Heart left ventricle (tissue), 16 donors: ENCODE measurements around the gene BIN1. TPM values are rescaled to one million over a fixed set of nuclear protein-coding genes. Genes with fewer than 3 reads are reported as not detected.

ENCODE experiments used
- ATAC-seq, 4 donors: fragments of 200-7000 bp; cut with Tn5 transposase; one replicate each; pipeline ENCODE4 v1.9.1; 2020 to 2022; ENCODE audit warnings: moderate library complexity in 4 of 4, mild to moderate bottlenecking in 3 of 4, moderate number of reproducible peaks in 1 of 4
- DNase-seq, 5 donors: peaks; one replicate each; pipeline ENCODE4 v3.0.0-alpha.2; 2020
- H3K27ac ChIP-seq, 12 donors: fragments of 200-600 bp; sonication (generic) in 4 of 12; one replicate each; pipeline versions ENCODE4 v1.5.0 to v1.8.0; 2016 to 2022; ENCODE audit warnings: mild to moderate bottlenecking in 2 of 12
- H3K27me3 ChIP-seq, 9 donors: fragments of 200-600 bp; sonication (generic) in 2 of 9; one replicate each; pipeline versions ENCODE4 v1.5.1 to v1.8.0; 2016 to 2022; ENCODE audit warnings: mild to moderate bottlenecking in 3 of 9
- H3K36me3 ChIP-seq, 9 donors: fragments of 200-600 bp; sonication (generic) in 2 of 9; one replicate each; pipeline versions ENCODE4 v1.5.0 to v1.8.0; 2018 to 2022; ENCODE audit warnings: mild to moderate bottlenecking in 2 of 9
- H3K4me1 ChIP-seq, 12 donors: fragments of 200-600 bp; sonication (generic) in 4 of 12; one replicate each; pipeline versions ENCODE4 v1.5.0 to v1.8.0; 2016 to 2022; ENCODE audit warnings: mild to moderate bottlenecking in 3 of 12
- H3K4me3 ChIP-seq, 12 donors: fragments of 200-600 bp; sonication (generic) in 4 of 12; one replicate each; pipeline versions ENCODE4 v1.5.0 to v1.8.0; 2017 to 2022; ENCODE audit warnings: mild to moderate bottlenecking in 9 of 12, moderate library complexity in 4 of 12
- H3K9me3 ChIP-seq, 12 donors: fragments of 200-600 bp; sonication (generic) in 4 of 12; one replicate each; pipeline versions ENCODE4 v1.5.0 to v1.8.0; 2016 to 2022; ENCODE audit warnings: mild to moderate bottlenecking in 1 of 12
- POLR2A ChIP-seq, 2 donors: fragments of 450-650 bp; IDR thresholded peaks; one replicate each; pipeline ENCODE4 v1.6.1; 2017; ENCODE audit warnings: antibody characterized with exemption in 2 of 2, mild to moderate bottlenecking in 2 of 2, moderate library complexity in 2 of 2
- intact Hi-C, 10 donors: fragments of 100-400 bp; cut with DNase I; formaldehyde crosslinking; loops; one replicate each; pipeline versions ENCODE4 v1.11.1 to v1.14.2; 2022
- polyA plus RNA-seq, 2 donors: library from polyadenylated mRNA; stranded (reverse); fragments of 200-250 nt; gene quantifications; one replicate each; pipeline ENCODE4 v1.2.3, GENCODE V29; 2013
- total RNA-seq, 9 donors: library from RNA; depleted of rRNA in 2 of 9; stranded (reverse); fragments of >200 nt in 2 of 9; fragmentation: NEBNext Ultra II Directional in 3 of 9; extraction: Animal tissue kit (Norgen Biotek cat#: 25700) in 3 of 9; gene quantifications; one replicate each; pipeline versions ENCODE4 v1.1.0 to v1.2.4, GENCODE V29; 2016 to 2023
- TF ChIP-seq, protein P1 (sequence below), 12 donors: fragments of 200-600 bp; sonication (generic) in 4 of 12; IDR thresholded peaks; one replicate each; pipeline versions ENCODE4 v1.5.0 to v1.8.0; 2018 to 2022; ENCODE audit warnings: antibody characterized with exemption in 12 of 12, mild to moderate bottlenecking in 5 of 12
- donor health status: ischemic (EF 13 %, LVEDD 7.1; RV severe dilation, severe dysfunction).
- donor health status: healthy with polysubstance abuse.
- donor health status: DM: no; HTN: yes; CAD: no.
- donor health status: DM: no; HTN: no; CAD: no.
- donor health status: ischemic (EF 25% LVEDD 6.9; RV normal size, moderate dysfunction).
- donor health status: ischemic (EF 25% LVEDD 5.7; RV mildly dilated, moderate dysfunction).
- donor health status: healthy.
- donor health status: DM: yes; HTN: yes; CAD: no.
- donor health status: ischemic (EF 35%, LVEDD 5.7; RV mildly dilated, moderate dysfunction).
- donor health status: nonischemic (EF 11% LVEDD 7.7; RV severe dilation, severe dysfunction).
- donor health status: DM: yes; HTN: yes; CAD: no.
- donor health status: PGD.
- donor health status: ischemic (EF 29% LVEDD 5.4; RV normal size, mild dysfunction).
- donor health status: nonischemic (EF 23%, LVEDD 6.1; RV moderate dilation, normal function).

Gene BIN1
- total and polyA plus RNA-seq, 11 donors, result 4.3 to 22.2 (median 15.6) TPM

- Histone ChIP-seq H3K27me3 (no peaks in the 10 kb centered on the region), H3K9me3 (no peaks in the 10 kb centered on the region), H3K36me3 (no peaks in the 10 kb centered on the region), H3K4me1 (no peaks in the 10 kb centered on the region), H3K27ac (no peak overlapping the region), H3K4me3 (no peak overlapping the region)
- no peak for TF ChIP-seq POLR2A (IDR thresholded peaks at IDR 0.05)
- TF ChIP-seq, protein P1, sequence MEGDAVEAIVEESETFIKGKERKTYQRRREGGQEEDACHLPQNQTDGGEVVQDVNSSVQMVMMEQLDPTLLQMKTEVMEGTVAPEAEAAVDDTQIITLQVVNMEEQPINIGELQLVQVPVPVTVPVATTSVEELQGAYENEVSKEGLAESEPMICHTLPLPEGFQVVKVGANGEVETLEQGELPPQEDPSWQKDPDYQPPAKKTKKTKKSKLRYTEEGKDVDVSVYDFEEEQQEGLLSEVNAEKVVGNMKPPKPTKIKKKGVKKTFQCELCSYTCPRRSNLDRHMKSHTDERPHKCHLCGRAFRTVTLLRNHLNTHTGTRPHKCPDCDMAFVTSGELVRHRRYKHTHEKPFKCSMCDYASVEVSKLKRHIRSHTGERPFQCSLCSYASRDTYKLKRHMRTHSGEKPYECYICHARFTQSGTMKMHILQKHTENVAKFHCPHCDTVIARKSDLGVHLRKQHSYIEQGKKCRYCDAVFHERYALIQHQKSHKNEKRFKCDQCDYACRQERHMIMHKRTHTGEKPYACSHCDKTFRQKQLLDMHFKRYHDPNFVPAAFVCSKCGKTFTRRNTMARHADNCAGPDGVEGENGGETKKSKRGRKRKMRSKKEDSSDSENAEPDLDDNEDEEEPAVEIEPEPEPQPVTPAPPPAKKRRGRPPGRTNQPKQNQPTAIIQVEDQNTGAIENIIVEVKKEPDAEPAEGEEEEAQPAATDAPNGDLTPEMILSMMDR (IDR thresholded peaks at IDR 0.05), result no peak
- DNase-seq, result no peak
- intact Hi-C loops, result no loop called here
- ATAC-seq, result no peak
Observed at GRCh38 chr2:126998486-126998885, 108.5 kb downstream of the BIN1 start.

Other genes starting within 250 kb of the BIN1 start
- not detected for gene TEX51, start 208.3 kb downstream of the BIN1 start, total RNA-seq
- not detected for gene TEX51, start 208.3 kb downstream of the BIN1 start, polyA plus RNA-seq
- under 1 TPM in 2 of 9 donors, not detected in 7; 0.12 to 0.44 TPM for gene CYP27C1, start 113.1 kb upstream of the BIN1 start, total RNA-seq
- gene CYP27C1, start 113.1 kb upstream of the BIN1 start, polyA plus RNA-seq, result under 1 TPM in 1 of 2 donors, not detected in 1; 0.06 TPM
- gene ERCC3, start 187.0 kb upstream of the BIN1 start, total RNA-seq, result 10 to 100 TPM; 18.1 to 27.9 (median 23.1) TPM
- gene ERCC3, start 187.0 kb upstream of the BIN1 start, polyA plus RNA-seq, result 10 to 100 TPM; 12.6 to 33.1 TPM